Peyer's patch (tissue), 4 donors: ENCODE measurements around the gene CHST11.

Experiments used
- CTCF ChIP-seq, 6 experiments: fragments of 450-650 bp in 4 of 6; fragments of 200-600 bp in 2 of 6; sonication (generic) in 1 of 6; IDR thresholded peaks; one replicate each; pipeline ENCODE4 v1.5.1; 2017 to 2019; ENCODE audit warnings: antibody characterized with exemption in 6 of 6, mild to moderate bottlenecking in 3 of 6, moderate library complexity in 1 of 6
- POLR2A ChIP-seq, 2 donors: fragments of 450-650 bp; IDR thresholded peaks; one replicate each; pipeline ENCODE4 v1.5.1; 2017; ENCODE audit warnings: antibody characterized with exemption in 2 of 2, mild to moderate bottlenecking in 2 of 2, moderate library complexity in 2 of 2

- TF ChIP-seq CTCF (IDR thresholded peaks at IDR 0.05) (no peak), POLR2A (IDR thresholded peaks at IDR 0.05) (no peak)
These were observed 136.7 kb downstream of the CHST11 start for GRCh38 chr12:104593482-104593881.
